ENCODE data around the gene MATN1.

Gene MATN1

DNA sequence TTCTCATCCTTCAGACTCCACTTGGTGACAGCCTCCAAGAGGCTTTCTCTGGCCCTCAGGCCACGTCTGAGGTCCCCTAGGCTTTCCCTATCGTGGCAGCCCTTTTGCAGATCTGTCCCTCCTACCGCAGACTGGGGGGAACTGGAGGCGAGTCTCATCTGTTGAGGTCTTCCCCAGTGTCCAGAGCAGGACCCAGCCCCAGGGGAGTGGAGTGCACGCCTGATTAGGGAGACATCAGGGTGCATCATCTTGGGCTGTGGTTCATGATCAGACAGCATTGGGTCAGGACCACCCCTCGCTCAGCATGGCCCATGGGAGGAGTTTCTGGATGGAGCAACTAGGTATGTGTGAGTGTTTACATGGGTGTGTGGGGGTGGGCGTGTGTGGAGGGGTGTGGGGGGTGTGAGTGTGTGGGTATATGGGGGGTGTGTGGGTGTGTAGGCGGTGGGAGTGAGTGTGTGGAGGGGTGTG lies 8.5 kb upstream of the MATN1 start:
- no peak for DNase-seq (ENCODE audit: low read depth)

DNA sequence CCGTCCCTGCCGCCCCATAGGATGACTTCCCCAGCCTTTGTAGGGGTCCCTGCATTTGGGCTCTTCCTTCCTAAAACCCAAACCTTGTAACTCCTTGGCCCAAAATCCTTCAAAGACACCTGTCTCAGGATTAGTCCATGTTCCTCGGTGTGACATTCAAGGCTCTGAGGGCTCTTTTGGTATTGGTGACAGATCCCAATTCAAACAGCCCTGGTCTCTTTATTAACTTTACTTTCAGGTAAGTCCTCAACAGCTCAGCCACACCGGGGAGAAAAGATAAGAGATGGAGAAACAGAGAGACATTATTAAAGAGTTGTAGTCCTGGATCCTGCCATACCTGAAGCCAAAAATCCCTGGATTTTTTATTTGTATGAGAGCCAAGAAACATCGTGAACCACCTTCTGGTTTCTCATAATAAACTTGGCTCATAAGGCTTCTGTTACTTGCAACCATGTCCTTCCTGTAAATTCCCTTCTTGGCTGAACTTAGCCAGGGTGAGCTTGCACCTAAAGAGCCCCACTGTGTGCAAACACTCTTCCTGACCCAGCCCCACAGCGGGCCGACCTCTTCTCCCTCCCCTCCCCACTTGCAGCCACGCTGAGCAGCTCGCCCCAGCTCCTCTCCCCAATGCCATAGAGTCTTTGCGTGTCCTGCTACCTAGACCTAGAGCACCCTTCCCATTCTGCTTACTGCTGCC lies 7.9 kb upstream of the MATN1 start:
- DNase-seq (ENCODE audit: low read depth), result no peak

DNA sequence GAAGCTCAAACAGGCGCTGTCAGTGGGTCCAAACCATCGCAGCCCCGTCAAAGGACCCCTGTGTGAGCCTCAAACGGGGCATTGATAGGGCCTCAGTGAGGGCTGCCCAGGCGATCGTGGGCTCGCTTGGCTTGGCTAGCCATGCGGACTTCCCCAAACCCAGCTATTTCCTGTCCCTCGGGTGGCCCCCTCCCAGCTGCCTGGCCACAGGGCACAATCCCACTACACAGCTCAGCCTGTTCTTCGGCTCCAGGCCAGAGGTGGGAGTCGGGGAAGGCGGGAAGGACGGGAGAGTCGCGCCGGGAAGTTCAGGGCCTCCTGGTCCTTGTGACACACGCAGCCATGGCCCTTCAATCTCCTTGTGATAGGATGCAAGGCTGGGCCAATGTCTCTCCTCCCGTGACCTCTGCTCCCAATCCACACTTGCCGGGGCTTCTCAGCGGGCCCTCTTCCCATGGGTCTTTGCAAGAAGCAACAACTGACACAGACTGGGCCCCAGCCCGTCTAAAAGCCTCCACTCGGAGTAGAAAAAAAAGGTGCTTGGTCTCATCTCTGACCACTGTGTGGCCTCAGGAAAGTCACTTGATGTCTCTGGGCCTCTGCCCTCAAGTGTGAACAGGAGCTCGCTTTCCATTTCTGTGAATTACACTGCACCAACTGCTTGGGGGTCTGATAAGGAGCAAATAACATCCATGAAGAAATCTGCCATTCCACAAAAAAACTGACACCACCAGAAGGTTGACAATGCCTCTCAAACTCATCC lies 7.1 kb upstream of the MATN1 start:
- DNase-seq (ENCODE audit: low read depth), result no peak

DNA sequence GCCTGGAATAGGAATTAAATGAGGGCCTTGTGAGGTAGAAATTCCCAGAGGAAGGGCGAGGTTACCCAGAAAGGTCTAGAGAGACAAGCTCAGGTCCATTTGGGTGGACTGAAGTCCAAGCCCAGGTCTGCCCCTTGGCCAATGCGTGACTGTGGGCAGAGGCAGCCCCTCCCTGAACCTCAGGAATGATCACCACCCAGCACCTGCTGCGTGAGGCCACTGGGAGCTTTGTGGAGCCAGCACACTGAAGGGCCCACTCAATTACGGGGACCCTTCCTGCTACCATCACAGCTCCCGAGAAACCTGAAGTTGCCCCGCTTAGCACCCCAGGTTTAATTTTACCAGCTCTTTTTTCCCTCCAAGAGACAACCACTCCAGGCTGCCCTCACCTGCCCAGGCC lies 6.5 kb upstream of the MATN1 start:
- no peak for DNase-seq (ENCODE audit: low read depth)

DNA sequence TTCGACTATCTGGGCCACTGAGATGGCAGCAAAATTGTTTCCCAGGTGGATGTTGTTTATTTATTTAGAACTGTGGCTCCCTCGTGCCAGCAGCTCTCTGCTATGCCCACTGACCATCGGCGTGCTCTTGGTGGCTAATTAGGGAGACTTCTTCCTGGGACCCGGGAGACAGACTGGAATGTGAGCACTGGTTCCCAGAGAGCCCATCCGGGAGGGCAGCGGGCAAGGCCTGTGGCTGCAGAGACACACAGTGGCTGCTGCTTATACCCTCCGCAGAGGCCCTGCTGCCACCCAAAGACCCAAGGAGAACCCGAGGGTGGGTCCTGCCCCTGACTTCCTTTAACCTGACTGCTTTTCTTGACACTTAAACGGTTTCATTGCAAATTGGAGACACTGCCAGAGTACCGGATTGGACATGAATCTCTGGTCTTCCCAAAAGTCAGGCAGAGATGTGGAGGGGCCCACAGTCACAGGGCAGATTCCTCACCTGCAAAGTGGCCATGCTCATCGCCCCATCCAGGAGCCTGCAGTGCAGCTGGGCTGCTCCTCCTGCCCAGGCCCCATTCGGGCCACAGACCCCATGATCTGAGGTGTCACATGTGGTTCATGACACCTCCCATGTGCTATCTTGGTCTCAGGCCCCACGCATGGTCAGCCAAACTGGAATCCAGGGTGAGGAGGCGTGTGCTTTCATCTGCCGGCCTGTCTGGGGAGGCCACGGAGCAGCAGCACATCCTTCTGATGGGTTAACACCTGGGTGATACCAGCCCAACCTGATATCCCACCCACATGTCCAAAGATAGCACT lies 5.7 kb upstream of the MATN1 start:
- DNase-seq (ENCODE audit: low read depth), result no peak

DNA sequence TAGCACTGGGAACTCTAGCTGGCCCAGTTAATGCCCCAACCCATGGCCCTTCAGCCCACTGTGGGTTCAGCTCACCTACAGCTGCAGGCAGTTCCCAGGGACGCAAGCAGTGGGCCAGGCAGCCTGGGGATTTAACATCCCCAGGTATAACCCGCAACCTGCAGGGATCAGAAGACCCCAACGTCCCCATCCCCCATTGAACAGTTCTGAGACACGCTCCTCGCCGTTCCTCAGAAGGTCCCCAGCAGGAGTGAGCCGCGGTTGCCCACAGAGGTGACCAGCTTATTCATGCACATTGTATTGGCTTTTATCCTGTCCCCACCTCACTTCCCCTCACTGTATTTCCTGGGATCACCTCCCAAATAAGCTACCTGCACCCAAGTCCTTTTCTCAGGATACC lies 5.0 kb upstream of the MATN1 start:
- no peak for DNase-seq (ENCODE audit: low read depth)

- DNase-seq (ENCODE audit: low read depth), result no peak
Observed at GRCh38 chr1:30727824-30728223, 4.4 kb upstream of the MATN1 start.

DNA sequence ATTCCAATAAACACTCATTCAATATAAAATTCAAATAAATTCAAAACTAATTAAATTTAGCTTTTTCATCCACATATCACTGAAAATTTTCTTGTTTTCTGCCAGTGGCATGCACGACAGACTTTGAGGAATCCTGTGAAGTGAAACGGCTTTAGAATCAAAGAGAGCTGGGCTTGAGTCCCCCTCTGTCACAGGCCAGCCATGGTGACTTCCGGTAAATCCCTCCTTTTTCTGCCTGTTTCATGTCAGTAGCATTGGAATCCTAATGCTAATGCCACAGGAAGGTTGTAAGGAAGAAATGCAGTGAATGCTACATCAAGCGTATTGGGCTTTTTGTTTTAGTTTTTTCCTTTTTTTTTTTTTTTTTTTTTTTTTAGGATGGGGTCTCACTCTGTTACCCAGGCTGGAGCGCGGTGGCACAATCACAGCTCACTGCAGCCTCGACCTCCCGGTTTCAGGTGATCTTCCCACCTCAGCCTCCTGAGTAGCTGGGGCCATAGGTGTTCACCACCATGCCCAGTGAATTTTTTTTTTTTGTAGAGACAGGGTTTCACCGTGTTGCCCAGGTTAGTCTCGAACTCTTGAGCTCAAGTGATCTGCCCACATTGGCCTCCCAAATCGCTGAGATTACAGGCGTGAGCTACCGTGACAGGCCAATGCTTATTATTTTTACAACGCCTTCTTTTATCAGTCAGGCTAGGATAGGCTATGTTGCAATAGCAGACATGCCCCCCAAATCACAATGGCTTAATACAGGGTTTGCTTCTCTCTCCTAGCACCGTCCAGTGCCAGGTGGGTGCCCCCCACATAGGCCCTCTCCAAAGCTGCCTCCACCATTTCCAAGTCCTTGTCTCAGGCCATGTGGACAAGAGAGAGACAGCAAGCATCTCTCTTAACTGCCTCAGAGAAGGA lies 3.6 kb upstream of the MATN1 start:
- DNase-seq (ENCODE audit: low read depth), result no peak

GRCh38 chr1:30726236-30726635 lies 2.9 kb upstream of the MATN1 start:
- no peak for DNase-seq (ENCODE audit: low read depth)

DNA sequence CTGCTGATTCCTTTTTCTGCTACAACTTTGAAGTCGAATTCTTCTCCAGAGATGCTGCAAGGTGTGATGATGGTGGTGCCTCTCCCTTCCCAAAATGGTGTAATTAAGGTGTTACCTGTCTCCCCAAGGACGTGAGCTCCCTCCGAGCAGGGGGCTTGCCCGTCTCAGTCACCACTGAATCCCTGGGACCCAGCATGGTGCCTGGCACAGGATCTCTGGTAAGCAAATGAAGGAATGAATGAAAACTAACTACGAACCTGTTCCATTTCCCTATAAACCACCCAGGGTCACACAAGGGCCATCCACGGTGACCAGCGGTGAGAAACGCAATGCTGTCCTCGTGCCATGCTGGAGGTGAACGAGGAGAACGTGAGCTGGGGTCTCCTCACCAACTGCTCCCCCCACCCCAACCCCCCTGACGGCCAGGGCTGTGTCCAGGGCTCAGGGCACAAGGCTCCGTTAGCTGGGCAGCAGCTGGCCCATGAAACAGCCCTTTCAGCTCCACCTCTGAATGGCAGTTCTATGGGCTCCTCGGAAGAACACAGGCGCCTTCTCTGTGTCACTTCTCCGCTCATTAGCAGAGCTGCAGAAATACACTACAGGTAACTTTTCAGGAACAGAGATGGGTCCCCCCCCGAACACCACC lies 2.2 kb upstream of the MATN1 start:
- DNase-seq (ENCODE audit: low read depth), result no peak

- DNase-seq (ENCODE audit: low read depth), result no peak
Observed at GRCh38 chr1:30724655-30725421, 1.5 kb upstream of the MATN1 start.

DNA sequence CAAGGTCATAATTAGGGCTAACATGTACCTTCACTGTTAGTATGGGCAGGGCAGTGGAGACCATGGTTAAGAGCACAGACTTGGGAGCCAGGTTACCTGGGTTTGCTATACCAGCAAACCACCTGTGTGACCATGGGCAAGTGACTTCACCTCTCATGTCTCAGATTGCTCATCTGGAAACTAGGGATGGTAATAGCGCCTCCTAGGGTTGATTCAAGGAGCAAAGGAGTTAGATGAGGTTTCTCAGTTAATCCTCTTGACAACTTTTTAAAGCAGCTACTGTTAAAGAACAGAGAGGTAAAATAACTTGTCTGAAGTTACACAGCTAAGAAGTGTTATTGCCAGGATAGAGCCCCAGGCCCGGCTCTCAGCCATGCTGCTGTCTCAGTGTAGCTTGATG lies 790 bp upstream of the MATN1 start:
- DNase-seq (ENCODE audit: low read depth), result no peak

DNA sequence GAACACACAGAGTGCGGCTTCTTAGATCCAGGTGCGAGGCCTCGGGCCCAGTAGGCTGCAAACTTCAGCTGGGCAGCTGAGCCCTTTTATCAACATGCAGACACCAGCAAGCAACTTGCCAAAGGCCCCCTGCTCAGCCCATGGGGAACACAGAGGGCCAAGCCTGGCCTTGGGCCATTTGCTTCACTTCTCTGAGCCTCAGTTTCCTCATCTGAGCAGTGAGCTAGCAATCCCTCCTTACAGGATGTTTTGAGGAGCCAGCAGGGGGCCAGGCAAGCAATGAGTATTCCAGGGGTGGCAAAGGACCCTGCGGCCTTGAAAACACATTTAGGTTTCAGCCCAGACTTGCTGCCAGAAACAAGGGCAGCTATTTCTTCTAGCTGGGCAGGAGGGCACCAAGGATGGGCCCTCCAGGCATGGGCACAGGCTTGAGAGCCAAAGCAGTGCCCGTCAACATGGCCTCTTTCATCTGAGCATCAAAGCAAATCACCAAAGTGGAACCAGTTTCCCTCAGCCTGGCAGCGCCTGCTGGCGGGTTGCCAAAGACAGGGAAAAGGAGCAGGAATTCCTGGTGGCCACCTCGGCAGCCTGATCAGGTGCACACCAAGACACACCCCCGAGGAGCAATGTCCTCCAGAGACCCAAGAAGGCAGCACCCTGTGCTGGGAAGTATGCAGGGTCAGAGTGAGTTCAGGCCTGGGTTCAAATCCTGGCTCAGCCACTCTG lies 1.4 kb downstream of the MATN1 start:
- no peak for DNase-seq (ENCODE audit: low read depth)

DNA sequence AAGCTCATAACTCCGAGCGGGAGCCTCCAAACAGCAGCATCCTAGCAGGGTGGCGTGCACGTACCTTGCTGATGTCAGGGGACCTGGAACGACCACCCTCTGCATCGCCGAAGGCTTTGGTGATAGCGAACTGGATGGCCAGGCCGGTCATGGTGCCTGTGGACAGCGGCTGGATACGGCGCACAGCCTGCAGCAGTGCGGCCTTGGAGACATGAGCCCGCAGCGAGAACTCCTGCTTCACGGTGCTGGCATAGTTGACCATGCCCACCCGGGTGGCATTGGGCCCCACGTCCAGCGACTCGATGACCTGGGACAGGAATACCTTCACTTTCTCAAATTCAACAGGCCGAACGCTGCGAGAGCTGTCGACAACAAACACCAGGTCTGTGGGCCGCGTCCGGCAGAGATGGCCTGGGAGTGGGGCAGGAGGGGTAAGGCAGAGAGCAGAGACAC lies 2.0 kb downstream of the MATN1 start:
- DNase-seq (ENCODE audit: low read depth), result no peak

GRCh38 chr1:30720271-30721223 lies 2.8 kb downstream of the MATN1 start:
- DNase-seq (ENCODE audit: low read depth), result no peak

- DNase-seq (ENCODE audit: low read depth), result no peak
Observed at GRCh38 chr1:30719406-30720270, 3.7 kb downstream of the MATN1 start.

DNA sequence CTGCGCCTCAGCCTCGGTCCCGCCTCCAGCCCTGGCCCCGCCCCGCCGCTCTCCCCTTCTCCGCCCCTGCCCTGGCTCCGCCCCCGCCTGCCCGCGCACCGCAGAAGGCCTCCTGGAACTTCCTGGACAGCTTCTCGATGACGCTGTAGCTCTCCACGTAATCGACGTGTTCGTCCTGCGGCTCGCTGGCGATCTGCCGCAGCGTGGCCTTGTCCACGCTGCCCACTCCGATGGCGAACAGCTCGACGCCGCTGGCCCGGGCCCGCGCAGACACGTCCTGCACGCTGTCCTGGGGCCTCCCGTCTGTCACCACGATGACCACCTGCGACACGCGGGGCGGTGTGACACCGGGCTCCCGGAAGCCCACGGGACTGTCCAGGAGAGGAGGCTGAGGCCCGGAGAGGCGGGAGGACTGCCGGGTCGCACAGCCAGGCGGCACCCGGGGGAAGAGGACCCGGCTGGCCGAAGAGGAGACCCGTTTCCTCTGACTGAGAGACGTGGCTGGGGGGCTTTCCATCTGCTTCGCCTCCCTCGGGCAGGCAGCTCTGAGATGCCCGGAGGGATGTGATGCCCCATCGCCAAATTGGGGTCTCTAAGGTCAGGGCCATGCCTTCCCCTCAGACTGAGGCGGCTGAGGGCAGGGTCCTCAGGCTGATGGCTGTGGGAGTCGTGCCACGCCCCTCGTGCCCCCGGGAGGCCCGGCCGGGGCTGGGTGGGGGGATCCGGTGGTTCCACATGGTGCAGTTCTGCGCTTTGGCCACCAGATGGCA lies 4.6 kb downstream of the MATN1 start:
- peak; percentile 62 for DNase-seq (ENCODE audit: low read depth)
